Vagina (tissue), 2 donors: ENCODE measurements around the gene SPO11. TPM values are rescaled to one million over a fixed set of nuclear protein-coding genes. Genes with fewer than 3 reads are reported as not detected.

ENCODE experiments used
- DNase-seq, 2 donors: peaks; one replicate each; pipeline ENCODE4 v3.0.0-alpha.2; 2017; ENCODE audit errors: extremely low spot score in 2 of 2
- H3K27ac ChIP-seq: fragments of 200-600 bp; sonication (generic); one replicate; pipeline ENCODE4 v1.5.1; 2019
- H3K27me3 ChIP-seq: fragments of 200-600 bp; sonication (generic); one replicate; pipeline ENCODE4 v1.5.1; 2019
- H3K36me3 ChIP-seq, 2 donors: fragments of 200-600 bp; sonication (generic); one replicate each; pipeline ENCODE4 v1.5.1; 2017 to 2019
- H3K4me1 ChIP-seq: fragments of 200-600 bp; sonication (generic); one replicate; pipeline ENCODE4 v1.5.1; 2019
- H3K4me3 ChIP-seq, 2 donors: fragments of 200-600 bp; sonication (generic); 1 replicate in 1 of 2; 2 replicates in 1 of 2; pipeline ENCODE4 v1.5.1; 2016 to 2019
- H3K9me3 ChIP-seq: fragments of 200-600 bp; sonication (generic); one replicate; pipeline ENCODE4 v1.5.1; 2019
- CTCF ChIP-seq, 3 experiments: fragments of 450-650 bp in 2 of 3; fragments of 200-600 bp in 1 of 3; sonication (generic) in 1 of 3; IDR thresholded peaks; one replicate each; pipeline ENCODE4 v1.5.1; 2017 to 2019; ENCODE audit warnings: antibody characterized with exemption in 3 of 3, mild to moderate bottlenecking in 2 of 3, moderate library complexity in 2 of 3
- POLR2A ChIP-seq, 2 donors: fragments of 450-650 bp; IDR thresholded peaks; one replicate each; pipeline ENCODE4 v1.6.1; 2017; ENCODE audit warnings: antibody characterized with exemption in 2 of 2, mild to moderate bottlenecking in 2 of 2, moderate library complexity in 2 of 2
- POLR2AphosphoS5 ChIP-seq, 2 donors: sonication (generic); formaldehyde crosslinking; IDR thresholded peaks; one replicate each; pipeline ENCODE4 v1.9.0; 2017; ENCODE audit warnings: antibody characterized with exemption in 2 of 2, mild to moderate bottlenecking in 2 of 2, low read depth in 1 of 2; ENCODE audit not compliant: insufficient read depth in 1 of 2
- intact Hi-C: fragments of 100-400 bp; cut with DNase I; formaldehyde crosslinking; loops from one replicate; pipeline ENCODE4 v1.15.1; 2023
- total RNA-seq: library from RNA; depleted of rRNA; stranded (reverse); fragments of >200 nt; gene quantifications from one replicate; pipeline ENCODE4 v1.2.3, GENCODE V29; 2016

Gene SPO11
- total RNA-seq, 1 donor from 2014 or later = not detected

GRCh38 chr20:57383447-57384347, 54.1 kb downstream of the SPO11 start:
- Histone ChIP-seq H3K4me1 (no peaks in the 10 kb centered on the region), H3K4me3 (no peak overlapping the region), H3K36me3 (peaks cover 0 to under 1% of the 10 kb centered on the region in 2 donors), H3K27ac (no peak overlapping the region), H3K27me3 (no peaks in the 10 kb centered on the region), H3K9me3 (no peaks in the 10 kb centered on the region)
- TF ChIP-seq POLR2A (IDR thresholded peaks at IDR 0.05) (no peak), CTCF (IDR thresholded peaks at IDR 0.05) (no peak), POLR2AphosphoS5 (IDR thresholded peaks at IDR 0.05; ENCODE audit: insufficient read depth in 1 of 2, low read depth in 1 of 2) (no peak)
- DNase-seq = no peak
- intact Hi-C loops = loop anchor here (5.0 to 10.0 kb wide), 2 partner anchors 114 to 811 kb away; no protein-coding TSS in a partner anchor

- no peak for DNase-seq
Observed at GRCh38 chr20:57384486-57384885, 54.9 kb downstream of the SPO11 start.

GRCh38 chr20:57384953-57385761, 55.6 kb downstream of the SPO11 start:
- TF ChIP-seq CTCF (IDR thresholded peaks at IDR 0.05) (no peak), POLR2AphosphoS5 (IDR thresholded peaks at IDR 0.05; ENCODE audit: insufficient read depth in 1 of 2, low read depth in 1 of 2) (no peak), POLR2A (IDR thresholded peaks at IDR 0.05) (no peak)
- intact Hi-C loops = loop anchor here (5.0 to 10.0 kb wide), 3 partner anchors 97 to 810 kb away; no protein-coding TSS in a partner anchor
- no peak for DNase-seq

More at GRCh38 chr20:57384486-57384885, 54.9 kb downstream of the SPO11 start:
- intact Hi-C loops = loop anchor here (5.0 to 10.0 kb wide), 2 partner anchors 113 to 810 kb away; no protein-coding TSS in a partner anchor
- Histone ChIP-seq H3K4me1 (peaks cover 2% of the 10 kb centered on the region), H3K27ac (no peak overlapping the region), H3K9me3 (no peaks in the 10 kb centered on the region), H3K36me3 (no peaks in the 10 kb centered on the region), H3K27me3 (no peaks in the 10 kb centered on the region), H3K4me3 (no peak overlapping the region)
- TF ChIP-seq CTCF (IDR thresholded peaks at IDR 0.05) (no peak), POLR2AphosphoS5 (IDR thresholded peaks at IDR 0.05; ENCODE audit: insufficient read depth in 1 of 2, low read depth in 1 of 2) (no peak), POLR2A (IDR thresholded peaks at IDR 0.05) (no peak)

GRCh38 chr20:57385940-57386339, 56.3 kb downstream of the SPO11 start:
- no peak overlapping the region for H3K27ac ChIP-seq
- no peaks in the 10 kb centered on the region for H3K9me3 ChIP-seq
- no peaks in the 10 kb centered on the region for H3K27me3 ChIP-seq
- no peak for DNase-seq
- intact Hi-C loops = loop anchor here (5.0 to 10.0 kb wide), 2 partner anchors 96 to 809 kb away; no protein-coding TSS in a partner anchor
- no peak overlapping the region for H3K4me3 ChIP-seq
- TF ChIP-seq POLR2A (IDR thresholded peaks at IDR 0.05) (no peak), POLR2AphosphoS5 (IDR thresholded peaks at IDR 0.05; ENCODE audit: insufficient read depth in 1 of 2, low read depth in 1 of 2) (no peak), CTCF (IDR thresholded peaks at IDR 0.05) (no peak)
- H3K4me1 ChIP-seq = peaks cover 17% of the 10 kb centered on the region
- H3K36me3 ChIP-seq = no peaks in the 10 kb centered on the region

More at GRCh38 chr20:57384953-57385761, 55.6 kb downstream of the SPO11 start:
- no peak overlapping the region for H3K4me3 ChIP-seq
- H3K4me1 ChIP-seq = peaks cover 9% of the 10 kb centered on the region
- no peaks in the 10 kb centered on the region for H3K9me3 ChIP-seq
- no peak overlapping the region for H3K27ac ChIP-seq
- no peaks in the 10 kb centered on the region for H3K27me3 ChIP-seq
- no peaks in the 10 kb centered on the region for H3K36me3 ChIP-seq
